GM12878 (cell line): ENCODE data around the gene ANP32A. TPM values are rescaled to one million over a fixed set of nuclear protein-coding genes. Genes with fewer than 3 reads are reported as not detected.
A peak's percentile ranks its signal among the peaks of the same experiment; 100 is the strongest.

Experiments used
- ATAC-seq: fragments of 200-7000 bp; cut with Tn5 transposase; 3 replicates; pipeline ENCODE4 v1.9.1; 2020; ENCODE audit warnings: mild to moderate bottlenecking, moderate library complexity
- BruUV-seq: library from RNA; stranded (reverse); fragments of 400-500 nt; replicated peaks from 2 replicates; lab custom pipeline; 2021; lab: Mats Ljungman, UMichigan
- CTCF ChIA-PET: fragments of 300-600 bp; sonication (Branson Sonifier 250); formaldehyde crosslinking; extraction: SDS; loops from one replicate; lab custom pipeline; 2021; ENCODE audit warnings: inconsistent platforms; lab: Yijun Ruan, JAX
- POLR2A ChIA-PET: fragments of 350-600 bp; formaldehyde crosslinking; extraction: SDS; loops from one replicate; lab custom pipeline; 2021; ENCODE audit warnings: inconsistent platforms; lab: Charles Lee
- RAD21 ChIA-PET: fragments of 300-600 bp; sonication (Branson Sonifier 250); formaldehyde crosslinking; loops from one replicate; lab custom pipeline; 2023; ENCODE audit warnings: antibody characterized with exemption; ENCODE audit not compliant: unreplicated experiment; lab: Charles Lee
- SMC1A ChIA-PET: fragments of 300-600 bp; sonication (Branson Sonifier 250); formaldehyde crosslinking; loops from one replicate; lab custom pipeline; 2023; ENCODE audit not compliant: unreplicated experiment, uncharacterized antibody; lab: Charles Lee
- DNase-seq: peaks from one replicate; pipeline ENCODE4 v3.0.0-alpha.2; 2011; ENCODE audit warnings: low read depth, low spot score
- FAIRE-seq: peaks from 3 replicates; lab custom pipeline; 2011; peaks lifted over from hg19 to GRCh38; lab: Jason Lieb, UNC
- H2AFZ ChIP-seq: 2 replicates; pipeline ENCODE4 v1.6.0; 2011; ENCODE audit warnings: low read depth, low read length, control low read depth; ENCODE audit not compliant: control insufficient read depth
- H3K27ac ChIP-seq: 2 replicates; pipeline ENCODE4 v1.5.1; 2011; ENCODE audit warnings: control low read depth; ENCODE audit not compliant: control insufficient read depth, insufficient read depth
- H3K27me3 ChIP-seq, 2 experiments: replicated peaks in 1 of 2; 2 replicates each; pipeline versions ENCODE4 v1.6.0 to v1.6.1; 2011; ENCODE audit warnings: low read length in 1 of 2; ENCODE audit not compliant: control insufficient read depth in 2 of 2, insufficient read depth in 2 of 2
- H3K36me3 ChIP-seq, 2 experiments: 2 replicates each; pipeline ENCODE4 v1.5.1; 2011; ENCODE audit warnings: low read length in 1 of 2; ENCODE audit not compliant: control insufficient read depth in 2 of 2, insufficient read depth in 2 of 2
- H3K4me1 ChIP-seq: 2 replicates; pipeline ENCODE4 v1.6.1; 2011; ENCODE audit warnings: mild to moderate bottlenecking, low read length, moderate library complexity, mixed read lengths; ENCODE audit not compliant: control insufficient read depth, insufficient read depth
- H3K4me2 ChIP-seq: 2 replicates; pipeline ENCODE4 v1.6.0; 2011; ENCODE audit warnings: control low read depth; ENCODE audit not compliant: control insufficient read depth, insufficient read depth
- H3K4me3 ChIP-seq: fragments of 200-600 bp; sonication (generic); 2 replicates; pipeline ENCODE4 v1.5.1; 2016
- H3K79me2 ChIP-seq: 2 replicates; pipeline ENCODE4 v1.6.0; 2011; ENCODE audit warnings: low read length; ENCODE audit not compliant: control insufficient read depth, insufficient read depth
- H3K9ac ChIP-seq: 2 replicates; pipeline ENCODE4 v1.8.0; 2011; ENCODE audit warnings: low read length, control low read depth, mixed read lengths; ENCODE audit not compliant: control insufficient read depth, insufficient read depth
- H3K9me3 ChIP-seq: replicated peaks from 3 replicates; pipeline ENCODE4 v1.5.1; 2011; ENCODE audit warnings: mild to moderate bottlenecking, low read length; ENCODE audit not compliant: control insufficient read depth, insufficient read depth
- H4K20me1 ChIP-seq: 2 replicates; pipeline ENCODE4 v1.6.0; 2011; ENCODE audit not compliant: control insufficient read depth, insufficient read depth
- IRF5 ChIP-seq: fragments of 450-650 bp; IDR thresholded peaks from 2 replicates; pipeline ENCODE4 v1.6.1; 2017; ENCODE audit warnings: borderline replicate concordance
- PRDM15 ChIP-seq: fragments of 450-650 bp; formaldehyde crosslinking; IDR thresholded peaks from 2 replicates; pipeline ENCODE4 v1.4.0; 2020; ENCODE audit warnings: mild to moderate bottlenecking, moderate library complexity
- RUNX3 ChIP-seq: IDR thresholded peaks from 2 replicates; pipeline ENCODE4 v1.6.1; 2012; ENCODE audit warnings: low read length, inconsistent platforms
- WGBS: methylation state at CpG from one replicate; pipeline ENCODE4 v1.1.6; 2016; ENCODE audit warnings: low lambda C conversion rate; ENCODE audit not compliant: insufficient replicate concordance, insufficient coverage; ENCODE audit errors: missing lambda C conversion rate; 5-methylcytosine and 5-hydroxymethylcytosine counted together
- in situ Hi-C: fragments of 300-500 bp; cut with MboI; formaldehyde crosslinking; loops from 9 replicates; pipeline ENCODE4 v1.14.3; 2018; ENCODE audit warnings: mixed read lengths
- intact Hi-C: fragments of 100-400 bp; cut with micrococcal nuclease; formaldehyde crosslinking; loops from one replicate; pipeline ENCODE4 v1.14.2; 2022; ENCODE audit not compliant: unreplicated experiment
- polyA plus RNA-seq, 11 experiments: library from polyadenylated mRNA; depleted of rRNA in 4 of 11; unstranded in 6 of 11; stranded (reverse) in 5 of 11; fragments of >200 nt; fragmentation: Nextera tagmentation in 4 of 11; fragmentation: Illumina TruSeq in 1 of 11; extraction: Ambion mirVana in 4 of 11; extraction: Trizol in 1 of 11; gene quantifications; 1 replicate in 1 of 11; 2 replicates in 10 of 11; pipeline versions ENCODE4 v1.2.1 to v1.2.3, GENCODE V29; 2011 to 2016; ENCODE audit warnings: inconsistent platforms in 2 of 11, missing spikeins in 2 of 11, low read depth in 1 of 11
- total RNA-seq, 4 experiments: library from RNA; depleted of rRNA in 3 of 4; stranded (reverse); fragments of >200 nt in 3 of 4; fragmentation: Illumina TruSeq in 1 of 4; extraction: Trizol in 1 of 4; gene quantifications; 2 replicates each; pipeline versions ENCODE4 v1.2.1 to v1.2.3, GENCODE V29; 2013 to 2021

ANP32A gene
- total and polyA plus RNA-seq, 10 of the 15 experiments (the other 5 are each of a cell fraction or from before 2014, with no cell fraction given), result 29.6 to 666 (median 234) TPM

GRCh38 chr15:68833700-68834331, 13.1 kb upstream of the ANP32A start (continued):
- no peak for TF ChIP-seq PRDM15 (CRISPR knock-in tag)
- TF ChIP-seq, all 136 proteins: peak for 0

- no peak overlapping the region for H3K9ac ChIP-seq
- no peak for DNase-seq
- H3K9me3 ChIP-seq, result no peaks in the 10 kb centered on the region; the same call in 2 of the 3 replicates
- H2AFZ ChIP-seq, result no peak overlapping the region
- SMC1A ChIA-PET, result interaction anchor here (1.0 to 2.4 kb wide), 5 partner anchors 12 to 271 kb away, joined by 3 to 8 read pairs (median 3); no protein-coding TSS in a partner anchor
- no peak overlapping the region for H3K4me3 ChIP-seq
- H3K4me2 ChIP-seq, result no peak overlapping the region
- ATAC-seq, result peak; percentile 32; the same call in 1 of the 3 replicates
- in situ Hi-C loops, result no loop called here
- H3K27ac ChIP-seq, result no peak overlapping the region
- RAD21 ChIA-PET, result interaction anchor here (1.5 to 3.8 kb wide), 3 partner anchors 35 to 98 kb away, joined by 4 to 27 read pairs (median 6); no protein-coding TSS in a partner anchor
- TF ChIP-seq IRF5, result no peak
- TF ChIP-seq RUNX3, result peak; percentile 69
- POLR2A ChIA-PET, result no interaction called here
- CTCF ChIA-PET, result interaction anchor here (0.9 to 8.2 kb wide), 5 partner anchors 12 to 272 kb away, joined by 3 to 124 read pairs (median 14); no protein-coding TSS in a partner anchor
- H3K36me3 ChIP-seq, result no peaks in the 10 kb centered on the region
- no peaks in the 10 kb centered on the region; the same call in 1 of the 2 replicates for H3K4me1 ChIP-seq
- no peak for FAIRE-seq
- no peaks in the 10 kb centered on the region for H4K20me1 ChIP-seq
- intact Hi-C loops, result no loop called here
- 32% methylated on average over 3 of the region's 3 CpGs for WGBS
- no peaks in the 10 kb centered on the region for H3K27me3 ChIP-seq
- no peaks in the 10 kb centered on the region for H3K79me2 ChIP-seq
- no TSS peak for BruUV-seq
These were observed 9.6 kb upstream of the ANP32A start for GRCh38 chr15:68830141-68830785.
